Stimulated activated CD8-positive, alpha-beta memory T cell treated with anti-CD3 and anti-CD28 coated beads, Interleukin-15, amount 100 ng/mL, for 1 hour (primary cell): ENCODE data around the gene KIF23.
"Not testable (repeated sequence)": the region's sequence is repeated elsewhere in the genome, so short reads cannot be mapped to it uniquely, and the experiment has no call there.

ENCODE experiments used
- DNase-seq: peaks from one replicate; pipeline ENCODE4 v3.0.0-alpha.2; 2020; ENCODE audit warnings: low read depth

The KIF23 gene

GRCh38 chr15:69413822-69414700 is at the start of gene KIF23:
Gene KIF23, plus strand, starts transcription at chr15:69414349. Its CDS starts 117 bp downstream, at chr15:69414466.
- DNase-seq = peak; percentile 87

- no peak for DNase-seq
Measured at GRCh38 chr15:69367236-69367635, 46.9 kb upstream of the KIF23 start.

GRCh38 chr15:69369631-69370030 is 44.5 kb upstream of the KIF23 start:
- DNase-seq = no peak

DNA sequence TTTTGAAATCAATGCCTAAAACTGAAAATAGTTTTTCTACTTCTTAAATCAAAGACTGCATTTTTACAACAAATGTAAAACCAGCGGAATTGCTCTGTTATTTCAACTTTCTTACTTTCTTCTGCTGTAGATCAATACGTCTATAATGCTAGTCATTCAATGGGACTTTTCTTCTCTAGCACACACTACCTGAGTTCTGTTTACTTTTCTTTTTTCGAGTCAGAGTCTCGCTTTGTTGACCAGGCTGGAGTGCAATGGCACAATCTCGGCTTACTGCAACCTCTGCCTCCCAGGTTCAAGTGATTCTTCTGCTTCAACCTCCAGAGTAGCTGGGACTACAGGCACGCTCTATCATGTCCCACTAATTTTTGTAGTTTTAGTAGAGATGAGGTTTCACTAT is 40.7 kb upstream of the KIF23 start:
- no peak for DNase-seq

- DNase-seq = no peak
Measured at GRCh38 chr15:69375151-69375790, 38.9 kb upstream of the KIF23 start.

DNA sequence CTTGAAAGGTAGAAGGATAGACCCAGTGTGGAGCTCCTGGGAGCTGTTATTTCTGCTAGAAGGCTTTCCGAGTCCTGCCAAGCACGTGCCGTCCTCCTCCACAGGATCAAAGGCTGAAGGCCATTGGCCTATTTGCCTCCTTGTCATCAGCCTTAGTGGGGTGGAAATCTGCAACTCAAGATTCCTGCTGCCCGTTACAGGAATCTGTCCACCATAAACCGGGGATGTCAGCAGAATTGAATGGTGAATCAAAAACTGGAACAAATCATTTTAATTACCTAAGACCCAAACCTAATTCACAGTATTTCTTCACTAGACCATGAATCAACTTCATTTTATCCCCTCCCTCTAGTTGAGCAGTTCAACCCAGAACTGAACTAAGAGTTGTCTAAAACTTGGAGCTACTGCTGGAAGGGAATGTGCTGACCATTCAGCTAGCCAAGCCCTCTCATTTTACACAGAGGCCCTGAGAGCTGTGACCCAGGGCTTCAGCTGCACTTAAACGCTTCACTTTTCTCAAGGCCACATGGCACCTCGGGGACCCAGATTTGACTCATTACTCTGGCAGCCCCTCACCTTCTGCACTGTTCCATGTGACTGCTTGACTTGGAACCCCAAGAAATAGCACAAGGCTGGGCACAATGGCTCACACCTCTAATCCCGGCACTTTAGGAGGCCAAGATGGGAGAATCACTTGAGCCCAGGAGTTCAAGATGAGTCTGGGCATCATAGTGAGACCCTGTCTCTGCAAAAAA is 36.8 kb upstream of the KIF23 start:
- DNase-seq = no peak

GRCh38 chr15:69380100-69380725 is 33.9 kb upstream of the KIF23 start:
- no peak for DNase-seq

GRCh38 chr15:69380726-69381105 is 33.4 kb upstream of the KIF23 start:
- DNase-seq = no peak

DNA sequence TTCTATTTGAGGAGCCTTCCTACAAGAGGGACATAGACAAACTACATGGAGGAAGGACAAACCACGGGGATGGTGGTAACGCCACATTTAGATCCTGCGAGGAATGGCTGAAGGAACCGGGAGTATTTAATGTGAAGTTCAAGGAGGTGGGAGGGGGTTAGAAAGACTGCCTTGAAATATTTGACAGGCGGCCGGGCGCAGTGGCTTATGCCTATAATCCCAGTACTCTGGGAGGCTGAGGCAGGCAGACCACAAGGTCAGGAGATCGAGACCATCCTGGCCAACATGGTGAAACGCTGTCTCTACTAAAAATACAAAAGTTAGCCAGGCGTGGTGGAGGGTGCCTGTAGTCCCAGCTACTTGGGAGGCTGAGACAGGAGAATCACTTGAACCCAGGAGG is 32.0 kb upstream of the KIF23 start:
- not testable (repeated sequence) for DNase-seq

DNA sequence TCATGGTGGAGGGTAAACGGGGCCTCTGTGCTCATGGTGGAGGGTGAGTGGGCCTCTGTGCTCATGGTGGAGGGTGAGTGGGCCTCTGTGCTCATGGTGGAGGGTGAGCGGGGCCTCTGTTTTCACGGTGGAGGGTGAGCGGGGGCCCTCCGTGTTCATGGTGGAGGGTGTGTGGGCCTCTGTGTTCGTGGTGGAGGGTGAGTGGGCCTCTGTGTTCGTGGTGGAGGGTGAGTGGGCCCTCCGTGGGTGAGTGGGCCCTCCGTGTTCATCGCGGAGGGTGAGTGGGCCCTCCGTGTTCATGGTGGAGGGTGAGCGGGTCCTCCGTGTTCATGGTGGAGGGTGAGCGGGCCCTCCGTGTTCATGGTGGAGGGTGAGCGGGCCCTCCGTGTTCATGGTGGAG is 30.1 kb upstream of the KIF23 start:
- DNase-seq = not testable (repeated sequence)

DNA sequence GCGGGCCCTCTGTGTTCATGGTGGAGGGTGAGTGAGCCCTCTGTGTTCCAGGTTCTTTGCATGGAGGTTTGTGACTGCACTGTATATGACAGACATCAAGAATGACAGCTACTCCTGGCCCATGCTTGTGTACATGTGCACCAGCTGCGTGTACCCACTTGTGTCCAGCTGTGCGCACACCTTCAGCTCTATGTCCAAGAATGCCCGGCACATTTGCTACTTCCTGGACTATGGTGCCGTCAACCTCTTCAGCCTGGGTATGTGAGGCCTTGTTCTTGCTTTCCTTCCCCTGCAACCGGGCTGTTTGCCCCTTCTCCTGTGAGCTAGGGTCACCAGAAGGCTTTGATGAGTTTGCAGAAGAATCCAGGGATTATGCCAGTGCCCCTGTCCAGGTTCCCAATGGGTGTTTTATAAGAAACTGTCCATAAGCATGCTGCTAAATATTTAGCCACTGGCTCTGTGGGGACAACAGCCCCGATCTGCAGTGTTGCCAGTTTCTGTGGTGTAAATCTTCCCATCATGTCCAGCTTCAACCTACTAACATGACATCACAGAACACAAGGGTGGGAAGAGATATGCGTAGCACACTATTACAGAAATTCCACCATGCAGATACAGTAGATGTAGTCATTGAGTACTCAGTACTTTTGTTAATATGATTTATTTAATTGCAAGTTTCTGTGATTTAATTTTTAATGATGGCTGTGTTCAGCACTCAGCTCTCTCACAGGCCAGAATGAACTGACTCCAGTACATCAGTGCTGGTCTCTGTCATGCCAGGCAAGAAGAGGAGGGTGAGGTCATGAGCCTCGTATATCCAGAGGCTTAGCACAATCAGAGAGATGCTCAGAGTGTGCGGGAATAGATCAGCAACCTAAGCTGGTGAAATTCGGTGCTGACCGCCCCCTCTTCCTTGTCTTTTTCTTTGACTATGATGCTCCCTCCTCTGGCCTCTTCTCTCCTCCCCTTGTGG is 29.2 kb upstream of the KIF23 start:
- DNase-seq = no peak

DNA sequence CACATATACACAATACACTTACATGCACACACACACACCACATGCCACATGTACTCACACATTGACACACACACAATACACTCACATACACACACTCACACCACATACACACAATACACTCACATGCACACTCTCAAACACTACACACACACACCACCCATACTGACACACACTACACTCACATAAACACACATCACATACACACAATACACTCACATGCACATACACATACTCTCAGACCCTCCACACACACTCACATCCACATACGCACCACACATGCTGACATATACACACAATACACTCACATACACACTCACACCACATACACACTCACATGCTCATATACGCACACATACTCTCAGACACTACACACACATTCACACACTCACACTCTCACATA is 28.3 kb upstream of the KIF23 start:
- DNase-seq = no peak

GRCh38 chr15:69386284-69386683 is 27.9 kb upstream of the KIF23 start:
- DNase-seq = no peak

DNA sequence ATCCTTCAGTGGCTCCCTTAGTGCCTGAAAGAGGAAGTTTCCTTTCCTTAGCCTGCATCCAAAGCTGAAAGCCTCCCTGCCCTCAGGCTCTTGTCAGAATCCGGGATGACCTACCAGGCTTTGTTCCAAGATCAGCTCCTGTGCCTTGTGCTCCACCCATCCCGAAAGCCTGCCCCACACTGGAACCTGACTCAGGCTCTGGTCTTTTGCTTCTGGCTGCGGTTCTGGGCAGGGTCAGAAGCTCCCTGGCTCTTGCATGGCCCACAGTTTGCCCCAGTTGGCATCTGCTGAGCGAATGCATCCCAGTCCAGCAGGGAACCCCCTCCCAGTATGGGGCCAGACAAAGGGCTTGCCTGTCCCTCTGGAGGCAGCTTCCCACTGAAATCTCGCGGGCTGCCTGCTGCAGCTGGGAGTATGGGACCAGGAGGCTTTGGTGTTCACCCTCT is 25.9 kb upstream of the KIF23 start:
- no peak for DNase-seq

- DNase-seq = no peak
Measured at GRCh38 chr15:69389426-69389825, 24.7 kb upstream of the KIF23 start.

DNA sequence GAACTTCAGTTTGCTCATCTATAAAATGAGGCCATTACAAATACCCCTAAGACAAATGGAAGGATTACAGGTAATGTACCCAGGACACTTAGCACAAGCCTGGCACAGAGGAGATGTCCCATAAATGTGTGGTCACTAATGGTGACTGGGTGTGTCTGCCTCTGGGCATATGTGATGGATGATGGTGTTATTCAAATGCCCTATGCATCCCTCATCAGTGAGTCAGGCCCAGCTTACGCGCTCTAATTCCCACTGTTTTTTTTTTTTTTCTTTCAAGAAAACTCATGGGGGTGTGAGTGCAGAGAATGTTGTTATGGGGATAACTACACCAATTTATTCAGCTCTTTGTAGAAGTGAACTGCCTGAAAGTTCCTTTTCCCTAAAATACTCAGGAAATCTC is 23.6 kb upstream of the KIF23 start:
- DNase-seq = no peak

GRCh38 chr15:69391046-69391757 is 22.9 kb upstream of the KIF23 start:
- no peak for DNase-seq

GRCh38 chr15:69392352-69392751 is 21.8 kb upstream of the KIF23 start:
- no peak for DNase-seq

- DNase-seq = no peak
Measured at GRCh38 chr15:69393831-69394491, 20.2 kb upstream of the KIF23 start.
